WI38 (cell line): ENCODE data around the gene KLHDC4.

Source experiments
- H3K4me3 ChIP-seq: 2 replicates; pipeline ENCODE4 v1.5.1; 2011; ENCODE audit warnings: low read depth, mild to moderate bottlenecking, control low read depth, low read length
- CTCF ChIP-seq: IDR thresholded peaks from 2 replicates; pipeline ENCODE4 v1.5.1; 2012; ENCODE audit warnings: low read depth, mild to moderate bottlenecking, control low read depth, low read length

Gene KLHDC4

GRCh38 chr16:87689956-87690465, 75.8 kb downstream of the KLHDC4 start:
- no peak overlapping the region for H3K4me3 ChIP-seq
- no peak for TF ChIP-seq CTCF

GRCh38 chr16:87688876-87689815, 76.6 kb downstream of the KLHDC4 start:
- H3K4me3 ChIP-seq, result no peak overlapping the region
- no peak for TF ChIP-seq CTCF

- TF ChIP-seq CTCF, result no peak
Observed at GRCh38 chr16:87687998-87688529, 77.7 kb downstream of the KLHDC4 start.

GRCh38 chr16:87687126-87687910, 78.5 kb downstream of the KLHDC4 start:
- H3K4me3 ChIP-seq, result no peak overlapping the region
- TF ChIP-seq CTCF, result no peak

More at GRCh38 chr16:87687998-87688529, 77.7 kb downstream of the KLHDC4 start:
- no peak overlapping the region for H3K4me3 ChIP-seq

- no peak for TF ChIP-seq CTCF
- no peak overlapping the region for H3K4me3 ChIP-seq
Observed at GRCh38 chr16:87686697-87687096, 79.1 kb downstream of the KLHDC4 start.

GRCh38 chr16:87685766-87686165, 80.0 kb downstream of the KLHDC4 start:
- no peak for TF ChIP-seq CTCF
- no peak overlapping the region for H3K4me3 ChIP-seq

- no peak overlapping the region for H3K4me3 ChIP-seq
- TF ChIP-seq CTCF, result no peak
Observed at GRCh38 chr16:87685405-87685755, 80.4 kb downstream of the KLHDC4 start.
